ENCODE data around the gene SUMO3.

The SUMO3 gene

DNA sequence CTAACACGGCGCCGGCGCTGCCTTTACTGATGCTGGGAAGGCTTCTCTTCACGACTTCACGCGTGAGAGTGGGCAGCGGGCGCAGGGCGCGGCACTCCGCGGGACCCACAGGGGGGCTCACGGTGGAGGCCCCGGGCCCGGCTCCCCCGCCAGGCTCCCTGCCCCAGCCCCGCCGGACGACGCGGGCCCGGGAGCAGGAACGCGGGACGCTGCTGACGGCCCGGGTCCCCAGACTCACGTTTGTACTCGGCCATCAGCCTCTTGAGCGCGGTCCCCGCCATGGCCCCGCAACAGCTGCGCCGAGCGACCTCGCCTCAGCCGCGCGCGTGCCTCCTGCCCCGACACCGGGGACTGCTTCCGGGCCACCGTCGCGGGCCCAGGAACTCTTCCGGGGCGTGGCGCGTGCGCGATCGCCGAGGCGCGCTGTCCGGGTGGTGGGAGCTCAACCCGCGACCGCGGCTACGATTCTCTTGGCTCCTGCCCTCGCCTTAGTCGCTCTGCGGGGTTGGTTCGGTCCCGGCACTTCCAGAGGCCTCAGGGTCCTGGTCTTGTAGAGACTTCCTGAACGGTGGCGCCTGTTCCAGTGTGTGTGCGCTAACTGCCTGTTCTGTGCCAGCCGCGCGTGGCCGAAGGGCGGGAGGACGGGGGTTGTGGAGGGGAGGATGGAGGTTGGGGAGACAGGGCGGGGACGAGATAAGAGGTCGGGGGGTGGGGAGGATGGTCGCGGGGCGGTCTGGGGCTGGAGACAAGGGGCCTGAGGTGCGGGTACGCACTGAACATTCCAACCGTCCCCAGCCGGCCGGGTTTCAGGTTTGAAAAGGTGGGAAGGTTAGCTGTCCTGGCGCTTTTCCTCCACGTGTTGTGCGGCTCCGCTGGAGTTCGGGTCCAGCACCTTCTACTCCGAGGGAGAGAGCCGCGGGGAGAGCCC, 16.1 kb downstream of the SUMO3 start, which contains the start of gene UBE2G2:
TSS of gene UBE2G2 (minus strand) at position 353 of the 928 bp plus-strand sequence. CDS start at position 281, 72 bp downstream.
- peak; percentile 73 for DNase-seq (ENCODE audit: low spot score)

- DNase-seq (ENCODE audit: low spot score), result no peak
Measured at GRCh38 chr21:44800971-44801467, 16.8 kb downstream of the SUMO3 start.

GRCh38 chr21:44800103-44800502, 17.8 kb downstream of the SUMO3 start:
- DNase-seq (ENCODE audit: low spot score), result peak; percentile 37

DNA sequence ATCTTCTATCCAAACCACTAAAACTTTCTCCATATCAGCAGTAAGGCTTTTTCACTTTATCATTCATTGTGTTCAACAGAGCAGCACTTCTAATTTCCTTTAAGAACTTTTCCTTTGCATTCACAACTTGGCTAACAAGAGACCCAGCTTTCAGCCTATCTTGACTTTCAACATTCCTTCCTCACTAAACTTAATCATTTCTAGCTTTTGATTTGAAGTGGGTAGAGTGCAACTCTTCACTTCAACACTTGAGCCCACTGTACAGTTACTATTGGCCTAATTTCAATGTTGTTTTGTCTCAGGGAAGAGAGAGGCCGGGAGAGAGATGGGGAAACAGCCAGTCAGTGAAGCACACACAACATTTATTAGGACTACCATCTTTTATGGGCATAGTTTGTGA, 18.2 kb downstream of the SUMO3 start:
- DNase-seq (ENCODE audit: low spot score), result no peak

DNA sequence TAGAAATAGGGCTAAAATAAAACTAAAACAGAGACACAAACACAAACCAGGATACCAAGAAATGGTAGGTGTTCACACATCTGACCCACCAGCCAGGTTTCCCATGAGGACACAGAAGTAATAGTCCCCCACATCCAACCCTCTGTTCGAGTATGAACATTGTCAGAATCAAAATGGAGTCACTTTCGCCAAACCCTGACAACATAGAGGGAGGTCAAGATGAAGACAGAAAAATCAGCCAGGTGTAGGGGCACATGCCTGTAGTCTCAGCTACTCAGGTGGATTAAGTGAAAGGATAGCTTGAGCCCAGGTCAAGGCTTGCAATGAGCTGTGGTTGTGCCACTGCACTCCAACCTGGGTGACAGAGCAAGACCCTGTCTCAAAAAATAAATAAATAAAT, 20.1 kb downstream of the SUMO3 start:
- no peak for DNase-seq (ENCODE audit: low spot score)

- DNase-seq (ENCODE audit: low spot score), result no peak
Measured at GRCh38 chr21:44795342-44795741, 22.5 kb downstream of the SUMO3 start.

GRCh38 chr21:44793592-44794374, 24.1 kb downstream of the SUMO3 start:
- DNase-seq (ENCODE audit: low spot score), result no peak

DNA sequence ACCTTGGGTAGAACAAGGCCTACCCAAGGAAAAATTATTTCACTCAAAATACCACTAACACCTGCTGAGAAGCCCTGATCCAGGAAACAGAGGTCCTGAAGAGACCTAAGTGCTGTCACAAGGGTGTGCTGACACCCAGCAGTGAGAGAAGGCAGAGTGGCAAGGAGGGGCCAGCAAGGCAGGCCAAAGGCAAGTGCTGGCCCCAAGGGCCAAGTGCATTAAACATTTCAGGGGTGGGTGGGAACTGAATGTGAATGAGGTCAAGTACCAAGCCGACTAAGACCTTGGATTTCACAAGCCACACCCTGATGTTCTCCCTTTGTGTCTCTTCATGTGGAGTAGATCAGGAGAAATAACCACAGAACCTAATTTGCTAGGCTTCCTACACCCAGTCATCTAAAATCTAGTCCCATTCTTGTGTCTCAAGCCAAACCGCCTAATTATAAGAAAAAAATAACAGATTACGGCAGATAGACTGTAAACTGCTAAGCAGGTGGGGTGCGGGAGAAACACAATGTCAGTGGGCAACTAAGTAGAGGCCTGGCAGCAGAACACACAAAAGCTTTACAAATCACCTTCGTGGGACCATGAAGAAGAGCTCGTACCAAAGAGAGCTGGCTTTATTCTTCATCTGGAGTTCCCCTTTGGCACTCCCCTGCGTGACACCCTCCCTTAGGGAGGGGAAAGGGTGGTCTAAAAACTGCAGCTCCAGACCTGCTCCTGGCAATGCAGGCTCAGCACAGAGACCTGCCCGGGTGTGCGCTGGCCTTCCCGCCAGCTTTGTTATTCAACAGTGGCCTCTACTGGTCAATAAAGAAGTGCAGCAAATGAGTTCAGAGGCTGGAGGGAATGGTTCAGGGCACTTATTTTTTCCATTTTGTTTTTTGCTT, 24.9 kb downstream of the SUMO3 start:
- DNase-seq (ENCODE audit: low spot score), result peak; percentile 66

DNA sequence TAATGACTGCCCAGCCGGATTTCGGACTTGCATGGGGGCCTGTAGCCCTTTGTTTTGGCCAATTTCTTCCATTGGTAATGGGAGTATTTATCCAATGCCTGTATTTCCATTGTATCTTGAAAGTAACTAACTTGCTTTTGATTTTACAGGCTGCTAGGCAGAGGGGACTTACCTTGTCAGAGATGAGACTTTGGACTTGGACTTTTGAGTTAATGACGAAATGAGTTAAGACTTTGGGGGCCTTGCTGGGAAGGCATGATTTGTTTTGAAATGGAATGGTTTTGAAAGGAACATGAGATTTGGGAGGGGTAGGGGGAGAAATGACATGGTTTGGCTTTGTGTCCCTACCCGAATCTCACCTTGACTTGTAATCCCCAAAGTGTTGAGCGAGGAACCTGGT, 25.9 kb downstream of the SUMO3 start:
- no peak for DNase-seq (ENCODE audit: low spot score)

DNA sequence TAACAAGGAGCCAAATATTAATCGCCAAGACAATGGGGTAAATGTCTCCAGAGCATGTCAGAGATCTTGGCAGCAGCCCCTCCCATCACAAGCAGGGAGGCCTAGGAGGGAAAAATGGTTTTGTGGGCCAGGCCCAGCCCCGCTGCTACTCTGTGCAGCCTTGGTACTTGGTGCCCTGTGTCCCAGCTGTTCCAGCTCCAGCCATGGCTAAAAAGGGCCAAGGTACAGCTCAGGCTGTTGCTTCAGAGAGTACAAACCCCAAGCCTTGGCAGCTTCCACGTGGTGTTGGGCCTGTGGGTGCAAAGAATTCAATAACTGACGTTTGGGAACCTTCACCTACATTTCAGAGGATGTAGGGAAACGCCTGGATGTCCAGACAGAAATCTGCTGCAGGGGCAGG, 26.6 kb downstream of the SUMO3 start:
- no peak for DNase-seq (ENCODE audit: low spot score)

- no peak for DNase-seq (ENCODE audit: low spot score)
Measured at GRCh38 chr21:44790368-44790767, 27.5 kb downstream of the SUMO3 start.

DNA sequence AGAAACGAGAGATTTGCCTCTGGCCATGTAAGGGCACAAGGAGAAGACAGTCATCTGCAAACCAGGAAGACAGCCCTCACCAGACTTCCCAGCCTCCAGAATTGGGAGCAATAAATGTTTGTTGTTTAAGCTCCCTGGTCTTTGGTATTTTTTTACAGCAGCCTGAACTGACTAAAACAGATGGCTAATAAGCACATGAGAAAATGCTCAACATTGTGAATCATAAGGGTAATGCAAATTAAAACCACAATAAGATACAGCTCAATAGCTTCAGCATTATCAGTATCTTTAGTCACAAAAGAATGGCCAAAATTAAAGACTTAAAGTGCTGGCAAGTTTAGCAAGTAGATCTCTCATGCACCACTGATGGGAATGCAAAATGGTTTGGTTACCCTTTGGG, 28.0 kb downstream of the SUMO3 start:
- DNase-seq (ENCODE audit: low spot score), result no peak

GRCh38 chr21:44785620-44786335, 32.1 kb downstream of the SUMO3 start:
- no peak for DNase-seq (ENCODE audit: low spot score)

DNA sequence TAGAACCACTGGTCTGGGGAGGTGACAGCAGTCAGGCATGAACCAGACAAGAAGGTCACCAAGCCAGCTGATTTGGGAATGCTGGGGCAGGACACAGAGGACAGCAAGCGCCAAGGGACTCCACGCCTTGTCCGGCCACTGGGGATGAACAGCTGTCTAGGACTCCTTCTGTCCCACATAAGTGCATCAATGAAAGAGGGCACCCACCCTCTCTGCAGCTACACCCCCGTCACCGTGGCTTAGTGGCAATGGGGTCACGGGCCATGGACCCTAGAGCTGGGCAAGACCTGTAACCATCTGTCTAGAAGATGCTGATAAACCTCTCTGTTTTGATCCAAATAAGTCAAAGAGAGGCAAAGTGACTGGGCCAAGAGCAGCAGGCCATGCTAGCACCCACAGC, 33.1 kb downstream of the SUMO3 start:
- DNase-seq (ENCODE audit: low spot score), result no peak

DNA sequence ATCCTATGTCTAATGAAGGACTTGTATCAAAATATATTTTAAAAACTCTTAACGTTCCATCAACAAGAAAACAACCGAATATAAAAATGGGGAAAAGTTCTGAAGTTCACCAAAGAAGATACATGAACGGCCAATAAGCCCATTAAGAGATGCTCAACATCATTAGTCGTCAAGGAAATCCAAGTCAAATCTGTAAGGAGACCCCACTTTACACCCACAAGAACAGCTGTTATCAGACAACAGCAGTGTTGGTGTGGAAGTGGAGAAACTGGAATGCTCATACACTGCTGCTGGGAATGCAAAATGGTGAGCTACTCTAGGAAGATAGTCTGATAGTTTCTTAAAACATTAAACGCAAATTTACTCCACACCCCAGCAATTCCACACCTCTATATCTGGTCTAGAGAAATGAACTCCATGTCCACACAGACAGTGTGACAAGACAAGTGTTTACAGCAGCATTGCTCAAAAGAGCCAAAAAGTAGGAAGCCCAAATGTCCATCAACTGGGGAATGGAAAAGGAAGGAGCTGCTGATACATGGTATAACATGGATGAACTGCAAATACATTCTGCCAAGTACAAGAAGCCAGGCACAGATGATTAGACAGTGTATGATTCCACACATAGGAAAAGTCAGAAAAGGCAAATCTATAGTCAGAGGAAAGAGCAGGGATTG, 34.7 kb downstream of the SUMO3 start:
- no peak for DNase-seq (ENCODE audit: low spot score)

DNA sequence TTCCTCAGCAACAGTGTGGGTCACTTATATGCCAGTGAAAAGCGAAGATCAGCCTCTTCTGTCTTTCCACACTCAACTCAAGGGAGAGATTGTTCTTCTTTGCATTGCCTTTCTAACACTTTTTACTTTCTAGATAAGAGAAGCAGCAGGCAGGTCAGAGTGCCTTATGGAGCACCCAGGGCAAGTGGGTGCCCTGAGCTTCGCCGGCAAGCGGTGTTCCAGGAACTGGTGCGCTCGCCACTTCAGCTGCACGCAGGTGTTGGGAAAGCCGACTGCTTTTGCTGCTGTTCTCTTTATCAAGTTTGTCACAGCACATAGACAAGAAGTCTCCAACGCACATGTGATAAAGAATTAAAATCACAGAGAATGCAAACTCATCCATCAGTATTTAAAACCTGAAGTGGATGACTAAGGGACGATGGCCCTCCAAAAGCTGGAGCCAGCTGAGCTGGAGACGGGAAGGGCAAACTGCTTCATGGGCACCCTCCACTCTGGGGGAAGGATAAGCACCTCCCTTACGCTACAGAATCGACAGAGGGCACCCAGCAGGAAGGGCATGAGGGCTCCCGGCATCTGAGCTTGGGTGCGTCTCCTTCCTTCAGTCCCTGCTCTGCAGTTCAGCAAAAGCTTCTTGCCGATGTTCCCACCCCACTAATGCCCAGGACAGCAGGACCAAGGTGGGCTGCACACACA, 36.9 kb downstream of the SUMO3 start:
- no peak for DNase-seq (ENCODE audit: low spot score)

GRCh38 chr21:44780137-44780502, 37.7 kb downstream of the SUMO3 start:
- DNase-seq (ENCODE audit: low spot score), result no peak

- no peak for DNase-seq (ENCODE audit: low spot score)
Measured at GRCh38 chr21:44779417-44780136, 38.3 kb downstream of the SUMO3 start.

DNA sequence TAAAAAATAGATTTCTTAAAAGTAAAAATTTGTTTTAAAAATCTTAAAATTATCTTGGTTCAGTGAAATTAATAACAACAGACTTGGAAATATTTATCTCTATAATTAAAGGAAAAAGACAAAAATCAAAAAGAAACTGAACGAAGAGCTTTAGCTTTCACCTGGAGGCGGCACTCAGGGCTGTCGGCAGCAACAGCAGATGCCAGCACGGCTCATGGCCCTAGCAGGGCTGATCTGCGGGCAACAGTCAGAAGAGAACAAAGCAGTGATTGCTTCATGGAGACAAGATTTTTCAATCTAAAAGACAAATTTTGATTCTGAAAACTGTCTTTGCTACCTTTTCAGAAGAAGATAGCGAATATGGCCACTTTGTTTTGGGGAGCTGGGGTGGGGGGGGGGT, 38.9 kb downstream of the SUMO3 start:
- DNase-seq (ENCODE audit: low spot score), result no peak
